Body of pancreas (tissue), 4 donors: ENCODE measurements around the gene MANBA.

Experiments used
- POLR2A ChIP-seq, 3 donors: fragments of 450-650 bp; IDR thresholded peaks; one replicate each; pipeline ENCODE4 v1.6.1; 2016; ENCODE audit warnings: antibody characterized with exemption in 3 of 3, mild to moderate bottlenecking in 2 of 3
- TF ChIP-seq, protein P1 (sequence below), 7 experiments: fragments of 450-650 bp in 4 of 7; fragments of 200-600 bp in 3 of 7; sonication (generic) in 3 of 7; IDR thresholded peaks; one replicate each; pipeline ENCODE4 v1.5.1; 2016 to 2019; ENCODE audit warnings: antibody characterized with exemption in 7 of 7

DNA sequence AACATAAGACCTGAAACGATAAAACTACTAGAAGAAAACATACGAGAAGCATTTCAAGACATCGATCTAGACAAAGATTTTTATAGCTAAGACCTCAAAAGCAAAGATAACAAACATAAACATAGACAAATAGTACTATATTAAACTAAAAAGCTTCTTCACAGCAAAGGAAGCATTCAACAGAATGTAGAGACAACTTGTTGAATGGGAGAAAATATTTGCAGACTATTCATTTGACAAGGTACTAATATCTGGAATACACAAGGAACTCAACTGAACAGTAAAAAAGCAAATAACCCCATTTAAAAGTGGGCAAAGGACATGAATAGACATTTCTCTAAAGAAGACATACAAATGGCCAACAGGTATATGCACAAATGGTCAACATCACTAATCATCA lies 49.8 kb downstream of the MANBA start:
- TF ChIP-seq, protein P1, sequence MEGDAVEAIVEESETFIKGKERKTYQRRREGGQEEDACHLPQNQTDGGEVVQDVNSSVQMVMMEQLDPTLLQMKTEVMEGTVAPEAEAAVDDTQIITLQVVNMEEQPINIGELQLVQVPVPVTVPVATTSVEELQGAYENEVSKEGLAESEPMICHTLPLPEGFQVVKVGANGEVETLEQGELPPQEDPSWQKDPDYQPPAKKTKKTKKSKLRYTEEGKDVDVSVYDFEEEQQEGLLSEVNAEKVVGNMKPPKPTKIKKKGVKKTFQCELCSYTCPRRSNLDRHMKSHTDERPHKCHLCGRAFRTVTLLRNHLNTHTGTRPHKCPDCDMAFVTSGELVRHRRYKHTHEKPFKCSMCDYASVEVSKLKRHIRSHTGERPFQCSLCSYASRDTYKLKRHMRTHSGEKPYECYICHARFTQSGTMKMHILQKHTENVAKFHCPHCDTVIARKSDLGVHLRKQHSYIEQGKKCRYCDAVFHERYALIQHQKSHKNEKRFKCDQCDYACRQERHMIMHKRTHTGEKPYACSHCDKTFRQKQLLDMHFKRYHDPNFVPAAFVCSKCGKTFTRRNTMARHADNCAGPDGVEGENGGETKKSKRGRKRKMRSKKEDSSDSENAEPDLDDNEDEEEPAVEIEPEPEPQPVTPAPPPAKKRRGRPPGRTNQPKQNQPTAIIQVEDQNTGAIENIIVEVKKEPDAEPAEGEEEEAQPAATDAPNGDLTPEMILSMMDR (IDR thresholded peaks at IDR 0.05), result no peak
- TF ChIP-seq POLR2A (IDR thresholded peaks at IDR 0.05), result no peak
